GM21576 (cell line): Measurements from ENCODE around the gene AANAT.

Source experiments
- ATAC-seq: cut with Tn5 transposase; IDR thresholded peaks from one replicate; pipeline ENCODE4 v1.9.1; 2021; ENCODE audit warnings: mild to moderate bottlenecking, moderate library complexity; ENCODE audit not compliant: unreplicated experiment

The AANAT gene

DNA sequence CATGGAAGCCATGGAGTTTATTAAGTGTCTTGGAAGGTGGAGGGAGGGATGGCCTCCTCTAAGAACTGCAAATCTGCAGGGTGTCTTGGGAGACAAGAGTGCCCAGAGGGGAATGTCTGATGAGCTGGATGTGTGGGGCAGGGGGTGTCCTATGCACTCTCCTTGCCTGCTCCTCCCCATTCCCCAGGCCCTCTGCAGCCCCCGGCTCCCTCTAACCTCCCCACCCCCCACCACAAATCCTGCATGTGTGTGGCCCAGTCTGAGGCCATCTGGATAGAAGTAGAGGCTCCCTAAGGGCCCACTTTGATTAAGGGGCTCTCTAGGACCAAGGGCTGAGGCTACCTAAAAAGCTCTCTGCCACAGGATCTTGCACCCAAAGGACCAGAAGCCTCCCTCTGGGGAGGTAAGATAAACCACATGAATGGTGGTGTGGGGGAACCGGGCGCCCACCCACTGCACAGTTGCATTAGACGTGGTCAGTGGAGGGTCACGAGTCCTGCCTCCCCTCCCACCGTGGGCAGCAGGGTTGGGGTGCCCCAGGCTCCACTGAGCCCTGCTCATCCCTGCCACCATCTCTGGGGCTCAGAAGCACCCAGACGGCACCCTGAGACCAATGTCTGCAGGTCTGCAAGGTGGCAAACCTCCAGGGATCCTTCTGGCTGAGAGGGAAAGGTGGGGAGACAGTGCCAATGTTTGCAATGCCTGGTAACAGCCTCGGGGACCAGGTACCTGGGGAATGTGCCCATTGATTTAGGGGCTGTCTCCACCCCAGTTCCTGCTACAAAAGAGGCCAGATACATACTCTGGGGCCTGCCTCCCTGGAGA lies 618 bp downstream of the AANAT start:
- ATAC-seq, result no peak

DNA sequence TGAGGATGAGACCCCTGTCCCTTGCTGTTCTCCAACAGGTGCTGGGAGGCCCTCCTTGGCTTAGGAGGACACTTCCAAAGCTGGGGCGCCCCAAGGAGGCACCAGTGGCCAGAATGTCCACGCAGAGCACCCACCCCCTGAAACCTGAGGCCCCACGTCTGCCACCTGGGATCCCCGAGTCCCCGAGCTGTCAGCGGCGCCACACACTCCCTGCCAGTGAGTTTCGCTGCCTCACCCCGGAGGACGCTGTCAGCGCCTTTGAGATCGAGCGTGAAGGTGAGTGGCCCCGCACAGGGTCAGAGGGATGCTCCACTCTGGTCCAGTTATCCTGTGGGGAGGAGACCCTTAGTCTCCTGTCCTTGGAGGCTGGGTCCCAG lies 1.2 kb downstream of the AANAT start:
- no peak for ATAC-seq

DNA sequence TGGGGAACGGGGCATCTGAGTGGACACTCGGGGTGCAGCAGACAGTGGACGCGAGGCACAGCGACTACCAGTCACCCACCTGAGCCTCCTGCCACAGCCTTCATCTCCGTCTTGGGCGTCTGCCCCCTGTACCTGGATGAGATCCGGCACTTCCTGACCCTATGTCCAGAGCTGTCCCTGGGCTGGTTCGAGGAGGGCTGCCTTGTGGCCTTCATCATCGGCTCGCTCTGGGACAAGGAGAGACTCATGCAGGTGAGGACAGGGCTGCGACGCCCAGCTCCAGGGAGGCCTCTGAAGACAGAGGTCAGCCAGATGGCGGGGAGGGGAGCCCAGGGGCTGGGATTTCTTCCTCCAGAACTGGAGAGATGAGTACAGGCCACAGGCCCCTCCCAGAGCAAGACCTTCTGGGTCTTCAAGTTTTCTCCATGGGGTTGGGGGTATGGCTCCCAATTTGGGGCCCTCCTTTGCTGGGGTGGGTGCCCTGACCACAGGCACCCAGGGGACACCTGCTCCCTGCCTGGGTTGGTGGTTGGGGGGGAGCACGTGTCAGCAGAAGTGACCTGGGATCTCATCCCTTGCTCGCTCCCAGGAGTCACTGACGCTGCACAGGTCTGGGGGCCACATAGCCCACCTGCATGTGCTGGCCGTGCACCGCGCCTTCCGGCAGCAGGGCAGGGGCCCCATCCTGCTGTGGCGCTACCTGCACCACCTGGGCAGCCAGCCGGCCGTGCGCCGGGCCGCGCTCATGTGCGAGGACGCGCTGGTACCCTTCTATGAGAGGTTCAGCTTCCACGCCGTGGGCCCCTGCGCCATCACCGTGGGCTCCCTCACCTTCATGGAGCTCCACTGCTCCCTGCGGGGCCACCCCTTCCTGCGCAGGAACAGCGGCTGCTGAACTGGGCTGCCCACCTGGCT lies 1.9 kb downstream of the AANAT start:
- no peak for ATAC-seq

DNA sequence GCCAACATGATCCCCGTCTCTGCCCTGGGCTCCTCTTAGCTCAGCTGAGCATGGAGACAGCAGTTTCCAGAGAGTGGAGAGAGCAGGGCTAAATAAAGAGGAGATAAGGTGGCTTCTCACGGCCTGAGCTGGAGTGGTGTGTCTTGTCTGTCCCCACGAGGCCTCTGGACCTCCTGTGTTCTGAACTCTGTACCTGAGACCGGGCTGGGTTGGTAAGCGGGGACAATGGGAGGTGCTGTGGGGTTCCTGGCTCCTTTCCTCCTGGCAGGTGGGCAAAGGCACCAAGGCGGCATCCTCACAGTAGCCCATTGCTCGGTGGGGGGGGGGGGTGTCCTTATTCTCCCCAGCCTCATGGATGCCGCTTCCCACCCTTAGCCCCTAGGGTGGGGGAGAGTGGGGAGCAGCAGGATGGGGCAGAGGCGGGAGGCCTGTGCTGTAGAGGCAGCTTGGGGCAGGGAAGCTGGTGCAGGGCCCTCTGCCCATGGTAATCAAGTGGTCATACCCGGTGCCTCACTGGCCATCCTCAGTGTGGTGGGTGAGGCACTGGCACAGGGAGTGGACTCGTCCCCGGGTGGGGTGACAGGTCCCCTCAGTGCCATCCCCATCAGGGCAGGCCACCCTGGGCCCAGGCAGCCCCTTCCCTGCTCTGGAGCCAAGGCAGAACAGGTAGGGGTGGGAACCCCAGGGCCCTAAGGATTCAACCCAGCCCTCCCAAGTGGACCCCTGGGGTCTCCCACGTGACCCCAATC lies 2.8 kb downstream of the AANAT start:
- no peak for ATAC-seq

DNA sequence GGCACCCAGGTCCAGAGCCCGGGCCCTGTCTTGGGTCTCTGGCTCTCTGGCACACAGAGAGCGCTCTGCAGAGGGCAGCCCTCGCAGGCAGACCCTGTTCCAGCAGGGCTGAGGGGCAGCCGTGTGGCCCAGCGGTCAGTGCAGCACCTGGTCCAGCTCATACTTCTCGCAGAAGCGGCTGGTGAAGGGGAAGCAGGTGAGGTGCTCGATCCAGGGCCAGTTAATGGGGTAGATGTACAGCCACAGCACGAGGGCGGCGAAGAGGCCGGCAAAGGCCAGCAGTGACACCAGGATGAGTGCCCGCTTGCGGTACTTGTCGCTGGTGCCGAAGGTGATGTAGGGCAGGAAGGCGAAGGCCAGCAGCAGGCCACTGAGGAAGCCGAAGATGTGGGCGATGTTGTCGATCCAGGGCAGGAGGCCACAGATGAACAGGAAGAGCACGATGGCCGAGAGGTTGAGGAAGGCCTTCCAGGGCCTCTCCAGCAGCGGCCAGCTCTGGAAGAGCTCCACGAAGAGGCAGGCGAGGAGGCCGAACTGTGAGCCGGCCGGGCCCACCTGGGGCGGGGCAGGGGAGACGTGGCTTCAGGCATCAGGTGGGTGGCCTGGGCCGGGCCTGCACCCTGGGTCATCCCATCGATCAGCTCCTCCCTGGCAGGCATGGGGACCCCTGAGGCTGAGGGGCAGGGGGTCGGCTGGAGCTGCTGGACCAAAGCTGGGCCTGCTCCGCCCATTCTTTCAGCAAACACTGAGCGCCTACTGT lies 4.3 kb downstream of the AANAT start:
- no peak for ATAC-seq

DNA sequence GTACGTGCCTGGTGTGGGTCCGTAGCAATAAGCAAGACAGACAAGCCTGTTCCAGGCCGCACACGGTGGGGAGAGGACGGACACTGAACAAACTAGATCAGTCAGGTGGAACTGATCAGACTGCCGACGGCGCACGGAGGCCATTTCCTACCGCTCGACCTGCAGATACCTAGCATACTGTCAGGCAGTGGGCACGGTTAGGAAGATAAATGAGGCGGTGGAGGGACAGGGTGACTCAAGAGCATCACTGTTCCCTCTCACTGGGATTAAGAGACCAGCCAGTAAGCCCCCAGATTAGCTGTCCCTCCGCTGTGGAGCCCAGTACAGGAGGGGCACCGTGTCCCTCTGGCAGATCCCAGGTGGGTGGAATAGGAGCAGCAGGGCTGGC lies 4.8 kb downstream of the AANAT start:
- ATAC-seq, result no peak

DNA sequence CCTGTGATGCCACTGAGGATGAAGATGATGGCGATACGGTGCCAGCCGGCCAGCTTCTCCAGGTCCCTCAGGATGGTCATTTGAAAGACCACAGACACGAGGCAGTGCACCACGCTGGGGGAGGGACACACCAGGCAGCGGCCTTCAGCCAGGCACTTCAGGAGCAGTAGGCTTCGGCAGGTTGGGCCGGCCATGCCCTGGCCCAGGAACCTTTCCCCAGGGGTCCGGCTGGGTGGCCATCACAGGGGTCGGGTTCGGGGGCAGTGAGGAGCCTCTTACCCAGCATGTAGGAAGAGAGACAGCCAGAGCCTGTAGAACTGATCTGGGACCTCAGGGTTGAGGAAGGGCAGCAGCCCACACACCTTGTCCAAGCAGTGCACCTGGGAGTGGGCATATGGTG lies 5.3 kb downstream of the AANAT start:
- ATAC-seq, result no peak

DNA sequence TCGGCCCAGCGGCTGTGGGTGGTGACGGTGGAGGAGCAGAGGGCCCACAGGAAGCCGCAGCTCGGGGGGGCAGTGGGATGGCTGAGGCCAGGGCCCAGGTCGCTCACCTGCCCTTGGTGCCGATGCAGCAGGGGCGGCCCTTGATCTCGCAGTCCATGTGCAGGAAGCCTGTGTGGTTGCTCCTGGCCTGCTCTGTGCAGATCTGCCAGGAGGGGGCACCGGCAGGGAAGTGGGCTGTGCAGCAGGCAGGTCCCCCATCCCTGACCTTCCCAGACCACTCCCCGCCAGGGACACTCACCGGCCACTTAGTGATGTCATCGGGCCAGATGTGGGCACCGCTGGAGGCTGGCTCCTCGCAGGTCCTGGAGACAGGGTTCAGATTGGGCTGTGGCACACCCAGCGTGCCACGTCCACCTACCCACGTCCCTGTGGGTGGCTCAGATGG lies 6.2 kb downstream of the AANAT start:
- ATAC-seq, result no peak

DNA sequence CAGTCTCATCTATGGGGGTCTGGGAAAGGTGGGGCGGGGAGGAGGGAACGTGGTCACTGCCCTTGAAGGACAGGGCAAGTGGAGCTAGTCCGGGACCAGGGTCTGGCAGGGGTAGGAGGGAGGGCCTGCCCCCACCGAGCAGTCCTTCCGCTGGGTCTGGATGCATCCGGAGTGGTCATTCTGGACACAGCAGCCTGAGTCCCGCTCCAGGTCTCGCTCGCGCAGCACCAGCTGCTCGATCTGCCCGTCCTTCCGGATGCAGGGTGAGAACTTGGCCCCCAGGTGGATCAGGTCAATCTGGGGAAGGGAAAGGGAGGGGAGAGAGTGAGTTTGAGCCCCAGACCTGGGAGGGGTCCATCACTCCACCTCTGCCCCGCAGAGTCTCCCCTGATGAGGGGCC lies 6.8 kb downstream of the AANAT start:
- ATAC-seq, result no peak

DNA sequence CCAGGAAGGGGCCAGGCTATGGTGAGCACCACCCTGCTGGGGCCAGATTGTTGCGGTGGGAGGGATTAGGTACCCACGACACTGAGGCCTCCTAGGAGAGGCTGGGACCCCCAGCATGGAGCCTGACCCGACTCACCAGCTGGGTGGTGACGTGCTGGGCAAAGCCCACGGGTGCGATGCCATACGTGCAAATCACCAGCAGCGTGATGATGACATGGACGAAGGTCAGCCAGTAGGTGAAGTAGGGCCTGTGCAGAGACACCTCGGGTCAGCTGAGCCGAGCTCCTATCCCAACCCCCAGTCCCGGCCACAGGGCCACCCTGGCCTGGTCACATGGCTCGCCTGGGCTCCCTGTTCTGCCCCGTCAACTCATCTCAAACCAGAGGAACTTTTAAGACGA lies 7.5 kb downstream of the AANAT start:
- no peak for ATAC-seq

DNA sequence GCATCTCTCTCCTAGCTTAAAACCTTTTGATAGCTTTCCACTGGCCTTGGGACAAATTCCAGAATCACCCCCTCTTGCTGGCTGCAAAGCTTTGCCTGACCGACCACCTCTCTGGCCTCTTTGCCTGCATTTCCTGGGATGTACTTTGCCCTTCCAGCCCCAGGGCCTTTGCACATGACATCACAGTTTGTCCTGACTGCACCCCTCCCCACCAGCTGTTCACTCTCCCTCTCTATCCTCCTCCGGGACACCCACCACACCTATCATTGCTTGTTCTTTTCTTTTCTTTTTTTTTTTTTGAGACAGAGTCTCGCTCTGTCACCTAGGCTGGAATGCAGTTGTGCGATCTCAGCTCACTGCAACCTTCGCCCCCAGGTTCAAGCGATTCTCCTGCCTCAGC lies 7.9 kb downstream of the AANAT start:
- no peak for ATAC-seq

DNA sequence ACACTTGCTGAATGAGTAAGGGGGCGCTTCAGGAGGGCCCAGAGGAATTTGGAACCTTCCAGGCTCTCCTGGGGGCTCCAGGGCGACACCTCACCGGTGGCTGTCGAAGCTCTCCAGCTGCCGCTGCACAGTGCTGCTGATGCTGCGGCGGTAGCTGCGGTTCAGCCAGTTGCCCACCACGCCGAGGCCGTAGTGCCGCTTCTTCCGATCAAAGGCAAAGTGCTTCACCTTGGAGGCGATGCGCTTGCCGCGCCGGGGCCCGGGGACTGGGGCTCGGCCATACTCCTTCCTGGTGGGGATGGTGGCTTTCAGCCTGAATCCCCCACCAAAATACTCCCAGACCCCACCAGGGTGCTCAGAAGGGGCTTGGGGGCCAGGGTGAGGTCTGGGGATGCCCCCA lies 9.3 kb downstream of the AANAT start:
- ATAC-seq, result no peak

DNA sequence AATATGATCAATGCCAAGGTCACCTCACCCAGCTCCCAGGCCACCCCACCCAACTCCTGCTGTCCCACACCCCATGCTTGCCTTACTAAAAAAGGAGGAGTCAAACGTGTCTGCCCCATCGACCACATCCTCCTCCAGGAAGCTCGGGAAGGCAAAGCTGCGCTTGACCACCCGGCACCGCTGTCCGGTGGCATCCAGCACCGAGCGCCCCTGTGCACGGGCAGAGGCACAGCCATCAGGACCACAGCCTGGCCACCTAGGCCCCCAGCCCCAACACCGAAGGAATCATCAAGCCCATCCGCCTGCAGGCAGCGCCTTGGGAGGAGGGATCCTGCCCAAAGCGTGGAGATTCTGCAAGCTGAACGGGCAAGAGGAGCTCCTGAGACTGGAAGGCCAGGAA lies 10.2 kb downstream of the AANAT start:
- ATAC-seq, result no peak

DNA sequence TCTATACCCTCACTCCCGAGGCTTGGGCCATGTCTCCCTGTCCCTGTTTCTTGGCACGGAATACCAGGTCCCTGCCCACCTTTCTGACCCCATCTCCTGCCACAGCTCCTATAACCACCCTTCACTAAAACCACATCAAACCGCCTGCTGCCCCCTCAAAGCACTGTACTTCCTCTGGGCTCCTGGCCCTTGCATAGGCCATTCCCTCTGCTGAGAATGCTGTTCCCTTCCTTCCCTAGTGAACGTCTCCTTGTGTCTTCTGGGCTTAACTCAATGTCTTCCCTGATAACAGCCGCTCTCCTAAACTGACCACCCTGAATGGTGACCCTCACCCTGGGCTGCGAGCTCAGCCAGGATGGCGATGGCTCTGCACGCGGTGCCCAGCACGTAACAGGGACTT lies 10.7 kb downstream of the AANAT start:
- no peak for ATAC-seq

DNA sequence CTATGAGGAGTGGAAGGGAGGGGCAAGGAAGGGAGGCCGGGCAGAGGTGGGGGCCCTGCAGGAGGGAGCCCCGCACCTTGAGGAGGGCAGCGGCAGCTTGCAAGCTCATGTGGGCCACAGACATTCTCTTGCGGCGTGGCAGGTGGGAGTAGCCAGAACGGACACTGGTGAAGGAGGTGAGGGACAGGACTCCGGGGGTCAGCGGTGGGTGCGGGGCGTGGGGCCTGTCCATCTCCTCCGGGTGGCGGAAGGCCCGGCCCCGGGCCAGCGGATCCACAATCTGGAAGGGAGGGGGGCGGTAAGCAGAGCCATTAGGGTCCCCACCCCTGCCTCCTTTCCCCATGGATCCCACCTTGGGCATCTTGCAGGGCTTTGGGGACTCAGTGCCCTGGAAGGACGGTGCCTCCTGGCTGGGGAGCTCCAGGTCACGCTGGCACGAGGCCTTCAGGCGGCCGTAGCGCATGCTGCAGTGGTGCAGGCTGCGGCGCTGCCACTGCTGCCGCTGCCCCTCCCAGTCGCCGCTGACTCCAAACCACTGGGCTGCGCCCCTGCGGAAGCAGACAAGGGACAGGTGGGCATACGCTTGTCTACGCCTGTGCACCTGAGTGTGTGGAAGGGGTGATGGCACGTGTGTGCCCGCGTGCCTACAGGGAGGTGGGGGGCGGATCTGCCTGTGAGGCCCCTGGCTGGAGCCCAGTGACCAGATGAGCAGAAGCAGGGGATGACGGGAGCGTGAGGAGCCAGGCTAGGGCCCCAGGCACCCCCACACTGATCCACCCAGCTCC lies 11.5 kb downstream of the AANAT start:
- no peak for ATAC-seq

DNA sequence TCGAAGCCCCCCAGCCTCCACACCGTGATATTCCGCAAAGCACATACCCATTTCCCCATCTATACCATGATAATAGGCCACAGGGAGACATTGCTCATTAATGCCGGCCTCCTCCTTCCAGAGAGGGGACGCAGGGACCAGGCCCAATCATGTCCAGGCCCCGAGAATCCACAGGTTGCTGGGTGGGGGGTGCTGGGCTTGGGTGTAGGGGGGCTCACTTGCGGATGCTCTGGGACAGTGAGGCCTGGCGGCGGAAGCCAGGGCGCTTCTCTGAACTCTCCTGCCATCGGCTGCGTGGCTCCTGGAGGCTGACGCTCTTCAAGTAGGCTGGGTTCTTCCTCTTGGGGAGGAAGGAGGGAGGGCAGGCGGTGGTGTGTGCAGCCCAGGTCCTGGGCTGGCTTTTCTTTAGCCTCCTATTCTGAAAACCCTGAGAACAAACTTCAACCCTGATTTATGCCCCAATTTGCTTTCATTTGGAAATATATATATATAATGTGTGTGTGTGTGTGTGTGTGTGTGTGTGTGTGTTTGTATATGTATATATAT lies 12.2 kb downstream of the AANAT start:
- no peak for ATAC-seq

DNA sequence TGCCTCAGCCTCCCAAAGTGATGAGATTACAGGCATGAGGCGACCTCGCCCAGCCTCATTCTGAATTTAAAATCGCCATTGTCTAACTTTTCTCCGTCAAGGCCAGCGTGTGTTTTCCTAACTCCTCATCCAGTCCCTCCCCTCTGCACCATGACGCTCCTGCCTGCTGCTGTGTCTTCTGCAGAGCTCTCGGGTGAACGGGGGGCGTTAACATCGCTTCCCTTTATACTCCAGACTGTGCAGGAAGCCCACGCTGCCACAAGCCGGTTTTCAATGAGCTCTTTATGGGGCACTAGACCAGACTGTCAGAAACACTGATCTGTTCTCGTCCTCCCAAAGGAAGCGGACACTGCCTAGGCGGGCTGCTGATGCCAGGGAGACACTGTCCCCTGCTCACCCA lies 13.2 kb downstream of the AANAT start:
- no peak for ATAC-seq

DNA sequence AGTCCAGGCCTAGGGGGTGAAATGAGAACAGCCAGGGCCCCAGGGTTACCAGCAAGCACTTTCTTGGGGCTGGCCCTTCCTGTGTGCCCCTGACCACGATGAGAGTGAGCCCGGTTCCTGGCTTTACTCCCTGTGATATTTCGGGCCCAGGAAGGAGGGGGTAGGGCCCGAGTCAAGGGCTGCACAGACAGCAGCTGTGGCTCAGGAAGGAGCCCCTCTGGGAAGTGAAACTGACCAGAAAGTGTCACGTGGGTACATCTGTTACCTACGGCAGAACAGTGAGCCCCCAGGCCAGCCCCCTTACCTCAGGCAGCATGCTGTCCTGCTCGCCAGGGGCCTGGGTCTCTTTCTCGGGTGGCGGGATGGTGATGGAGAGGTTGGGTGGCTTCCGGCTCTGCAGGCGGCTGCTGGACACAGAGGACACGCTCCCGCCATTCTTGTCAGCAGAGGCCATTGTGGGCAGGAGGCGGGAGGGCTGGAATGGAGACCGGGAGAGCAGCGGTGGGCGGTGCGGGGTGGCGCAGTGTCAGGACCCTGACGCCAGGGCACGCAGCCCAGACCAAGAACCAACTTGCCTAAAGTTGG lies 13.8 kb downstream of the AANAT start:
- ATAC-seq, result peak; percentile 49

DNA sequence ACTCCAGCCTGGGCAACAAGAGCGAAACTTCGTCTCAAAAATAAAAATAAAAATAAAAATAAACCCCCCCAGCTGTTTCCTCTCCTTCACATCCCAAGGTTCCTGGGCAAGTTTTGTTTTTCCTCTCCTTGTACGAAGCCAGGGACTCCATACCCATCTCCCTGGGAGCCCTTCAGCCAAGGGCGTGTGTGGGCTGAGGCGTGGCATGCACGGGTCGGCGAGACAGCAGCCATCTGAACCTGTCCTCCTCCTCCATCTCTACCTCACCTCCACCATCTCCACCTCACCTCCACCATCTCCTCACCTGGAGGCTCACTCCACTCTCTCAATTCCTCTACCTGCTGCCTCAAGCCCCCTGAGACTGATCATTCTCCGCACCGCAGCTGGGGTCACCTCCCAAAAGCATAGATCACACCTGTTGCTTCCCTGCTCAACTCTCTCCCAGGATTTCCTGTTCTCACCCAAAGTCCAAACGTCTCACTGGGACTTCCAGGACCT lies 16.9 kb downstream of the AANAT start:
- ATAC-seq, result no peak
